GM12891 (cell line): ENCODE data around the gene HOXA13.

Source experiments
- POLR2A ChIP-seq: IDR thresholded peaks from 2 replicates; pipeline ENCODE4 v1.6.1; 2011; ENCODE audit warnings: low read depth, low read length, control low read depth
- POLR2AphosphoS5 ChIP-seq: IDR thresholded peaks from 2 replicates; pipeline ENCODE4 v1.6.1; 2011; ENCODE audit warnings: low read depth, low read length, control low read depth

DNA sequence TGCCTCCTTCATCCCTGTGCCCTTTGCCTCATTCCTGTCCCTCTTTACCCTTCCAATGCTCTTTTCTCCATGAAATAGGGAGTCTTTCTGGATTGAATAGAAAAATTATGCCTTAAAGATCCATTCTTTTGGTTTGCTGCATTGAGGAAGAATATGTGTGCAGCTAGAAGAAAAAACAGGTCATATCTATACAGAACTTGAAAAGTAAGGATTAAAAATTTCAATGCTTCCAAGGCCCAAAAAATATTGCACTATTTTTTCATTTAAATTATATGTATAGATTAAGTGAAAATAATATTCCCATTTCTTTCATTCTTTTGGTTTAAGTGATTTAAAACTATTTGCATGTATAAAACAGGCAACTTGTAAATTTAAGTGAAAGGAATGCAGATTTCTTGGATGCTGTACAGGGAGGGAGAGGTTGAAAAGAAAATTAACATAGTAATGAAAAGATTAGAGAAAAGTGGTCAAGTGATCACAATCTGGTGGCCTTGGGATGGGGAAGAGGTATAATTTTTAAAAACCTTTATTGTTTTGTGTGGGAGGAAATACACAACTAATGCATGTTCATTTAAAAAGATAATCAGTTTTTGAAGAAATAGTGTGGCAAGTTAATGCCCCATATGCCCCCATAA, 24.2 kb upstream of the HOXA13 start:
- TF ChIP-seq POLR2AphosphoS5 (no peak), POLR2A (no peak)
